Stimulated activated CD8-positive, alpha-beta memory T cell treated with anti-CD3 and anti-CD28 coated beads, Interleukin-12 subunit alpha, Interleukin-12 subunit beta, amount 100 ng/mL, for 24 hours (primary cell): Measurements from ENCODE around the gene PPP2R3B.
"Not testable (repeated sequence)": the region's sequence is repeated elsewhere in the genome, so short reads cannot be mapped to it uniquely, and the experiment has no call there.

Source experiments
- DNase-seq: peaks from one replicate; pipeline ENCODE4 v3.0.0-alpha.2; 2020; ENCODE audit errors: extremely low read depth

Gene PPP2R3B

GRCh38 chrX:386768-387575 is at the start of gene PPP2R3B:
PPP2R3B (minus strand) TSS chrX:386907; CDS start chrX:386691, 216 bp downstream.
- peak; percentile 99 for DNase-seq

GRCh38 chrX:435536-436122 is 48.9 kb upstream of the PPP2R3B start:
- no peak for DNase-seq

GRCh38 chrX:434946-435345 is 48.2 kb upstream of the PPP2R3B start:
- DNase-seq, result no peak

- no peak for DNase-seq
These were observed 47.1 kb upstream of the PPP2R3B start for GRCh38 chrX:433771-434170.

GRCh38 chrX:432666-433065 is 46.0 kb upstream of the PPP2R3B start:
- DNase-seq, result not testable (repeated sequence)

GRCh38 chrX:431492-432111 is 44.9 kb upstream of the PPP2R3B start:
- no peak for DNase-seq

GRCh38 chrX:431056-431455 is 44.3 kb upstream of the PPP2R3B start:
- DNase-seq, result no peak

- DNase-seq, result no peak
These were observed 42.6 kb upstream of the PPP2R3B start for GRCh38 chrX:429266-429825.

- no peak for DNase-seq
These were observed 41.4 kb upstream of the PPP2R3B start for GRCh38 chrX:427812-428725.

GRCh38 chrX:426881-427280 is 40.2 kb upstream of the PPP2R3B start:
- DNase-seq, result no peak

GRCh38 chrX:425056-425455 is 38.3 kb upstream of the PPP2R3B start:
- no peak for DNase-seq

GRCh38 chrX:421646-422391 is 35.1 kb upstream of the PPP2R3B start:
- no peak for DNase-seq

GRCh38 chrX:420496-421223 is 34.0 kb upstream of the PPP2R3B start:
- DNase-seq, result no peak

- DNase-seq, result no peak
These were observed 32.4 kb upstream of the PPP2R3B start for GRCh38 chrX:418927-419729.

- DNase-seq, result not testable (repeated sequence)
These were observed 28.8 kb upstream of the PPP2R3B start for GRCh38 chrX:415498-415897.

- DNase-seq, result no peak
These were observed 26.9 kb upstream of the PPP2R3B start for GRCh38 chrX:413322-414201.

GRCh38 chrX:410296-410695 is 23.6 kb upstream of the PPP2R3B start:
- no peak for DNase-seq

- no peak for DNase-seq
These were observed 18.4 kb upstream of the PPP2R3B start for GRCh38 chrX:405149-405548.
